Activated CD8-positive, alpha-beta T cell treated with anti-CD3 and anti-CD28 coated beads, Interleukin-2, amount 10 ng/mL, durations not matched to agents 7 days and 5 days (primary cell): ENCODE data around the gene YPEL1. TPM values are rescaled to one million over a fixed set of nuclear protein-coding genes. Genes with fewer than 3 reads are reported as not detected.
A peak's percentile ranks its signal among the peaks of the same experiment; 100 is the strongest.
"Not testable (repeated sequence)": the region's sequence is repeated elsewhere in the genome, so short reads cannot be mapped to it uniquely, and the experiment has no call there.

Source experiments
- ATAC-seq: fragments of 150-1000 bp; cut with Tn5 transposase; one replicate; pipeline ENCODE4 v1.10.0; 2021; ENCODE audit warnings: moderate library complexity
- CTCF ChIA-PET: fragments of 350-600 bp; sonication (Branson Sonifier 250); formaldehyde crosslinking; loops from one replicate; lab custom pipeline; 2021; ENCODE audit warnings: antibody characterized with exemption; lab: Charles Lee
- POLR2A ChIA-PET: fragments of 350-600 bp; sonication (Branson Sonifier 250); formaldehyde crosslinking; loops from one replicate; lab custom pipeline; 2021; ENCODE audit warnings: antibody characterized with exemption; lab: Charles Lee
- DNase-seq: peaks from one replicate; pipeline ENCODE4 v3.0.0-alpha.2; 2020
- H3K27ac Mint-ChIP-seq: one replicate; pipeline ENCODE4 v1.8.0; 2021; ENCODE audit warnings: mild to moderate bottlenecking, mixed read lengths
- H3K27me3 Mint-ChIP-seq: one replicate; pipeline ENCODE4 v1.8.0; 2021; ENCODE audit warnings: low read depth, mixed read lengths
- H3K36me3 Mint-ChIP-seq: one replicate; pipeline ENCODE4 v1.8.0; 2021; ENCODE audit warnings: low read depth, mixed read lengths
- H3K4me1 Mint-ChIP-seq: one replicate; pipeline ENCODE4 v1.8.0; 2021; ENCODE audit warnings: low read depth, mixed read lengths
- H3K4me3 Mint-ChIP-seq: one replicate; pipeline ENCODE4 v1.8.0; 2021; ENCODE audit warnings: mild to moderate bottlenecking, mixed read lengths
- H3K9me3 Mint-ChIP-seq: one replicate; pipeline ENCODE4 v1.8.0; 2022; ENCODE audit warnings: mixed read lengths; ENCODE audit not compliant: insufficient read depth
- total RNA-seq, 2 experiments: library from RNA; stranded (reverse); gene quantifications; one replicate each; pipeline ENCODE4 v1.2.3, GENCODE V29; 2021

Gene YPEL1
- total RNA-seq, 2 experiments from 2014 or later = 6.3 to 8.8 TPM

DNA sequence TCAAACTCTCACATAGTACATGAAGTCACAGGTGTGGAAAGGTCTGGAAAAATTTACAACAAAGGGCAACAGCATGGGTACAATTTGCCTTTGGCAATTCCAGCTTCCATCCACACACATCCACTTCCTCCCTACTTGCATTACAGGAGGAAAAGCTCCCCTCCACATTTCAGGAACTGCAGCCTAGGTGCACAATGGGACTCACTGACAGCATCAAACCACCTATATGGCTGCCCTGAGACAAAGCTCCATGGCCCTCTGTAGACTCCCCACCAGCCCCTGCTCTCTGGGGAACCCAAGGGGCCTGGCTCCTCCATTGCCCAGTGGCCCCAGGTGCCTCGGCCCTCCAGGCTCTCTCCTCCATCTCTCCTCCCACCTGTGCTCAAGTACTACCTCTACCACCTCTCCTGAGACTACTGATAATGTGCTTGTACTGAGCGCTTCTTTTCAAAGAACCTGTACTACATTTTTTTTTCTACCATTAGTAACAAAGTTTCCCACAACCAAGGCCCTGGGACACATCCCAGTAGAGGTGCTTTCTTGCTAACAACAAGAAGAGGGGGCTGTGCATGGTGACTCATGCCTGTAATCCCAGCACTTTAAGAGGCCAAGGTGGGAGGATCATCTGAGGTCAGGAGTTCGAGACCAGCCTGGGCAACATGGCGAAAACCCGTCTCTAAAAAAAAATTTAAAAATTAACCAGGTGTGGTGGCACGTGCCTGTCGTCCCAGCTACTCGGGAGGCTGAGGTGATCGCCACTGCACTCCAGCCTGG is 4.9 kb downstream of the YPEL1 start:
- Mint-ChIP-seq H3K9me3 (no peaks in the 10 kb centered on the region), H3K4me3 (no peak overlapping the region), H3K27ac (no peak overlapping the region), H3K27me3 (peaks cover 4% of the 10 kb centered on the region), H3K36me3 (no peaks in the 10 kb centered on the region), H3K4me1 (peaks cover 22% of the 10 kb centered on the region)
- ATAC-seq (no peak), DNase-seq (no peak)
- CTCF ChIA-PET = interaction anchor here (1.2 kb wide), 1 partner anchor 208 kb away, joined by 3 read pairs; no protein-coding TSS in a partner anchor
- POLR2A ChIA-PET = no interaction called here

DNA sequence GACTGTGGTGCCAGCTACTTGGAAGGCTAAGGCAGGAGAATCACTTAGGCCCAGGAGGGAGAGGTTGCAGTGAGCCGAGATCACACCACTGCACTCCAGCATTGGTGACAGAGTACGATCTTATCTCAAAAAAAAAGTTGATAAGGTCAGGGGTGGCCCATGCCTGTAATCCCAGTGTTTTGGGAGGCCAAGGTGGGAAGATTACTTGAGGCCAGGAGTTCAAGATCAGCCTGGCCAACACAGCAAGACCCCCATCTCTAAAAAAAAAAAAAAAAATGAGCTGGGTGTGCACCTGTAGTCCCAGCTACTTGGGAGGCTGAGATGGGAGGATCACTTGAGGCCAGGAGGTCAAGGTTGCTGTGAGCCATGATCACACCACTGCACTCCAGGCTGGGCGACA is 6.4 kb downstream of the YPEL1 start:
- ATAC-seq, H3K36me3 Mint-ChIP-seq, H3K4me3 Mint-ChIP-seq, H3K27me3 Mint-ChIP-seq, H3K27ac Mint-ChIP-seq, CTCF ChIA-PET, DNase-seq, H3K9me3 Mint-ChIP-seq, POLR2A ChIA-PET: not testable (repeated sequence)
- H3K4me1 Mint-ChIP-seq = peaks cover 12% of the 10 kb centered on the region

DNA sequence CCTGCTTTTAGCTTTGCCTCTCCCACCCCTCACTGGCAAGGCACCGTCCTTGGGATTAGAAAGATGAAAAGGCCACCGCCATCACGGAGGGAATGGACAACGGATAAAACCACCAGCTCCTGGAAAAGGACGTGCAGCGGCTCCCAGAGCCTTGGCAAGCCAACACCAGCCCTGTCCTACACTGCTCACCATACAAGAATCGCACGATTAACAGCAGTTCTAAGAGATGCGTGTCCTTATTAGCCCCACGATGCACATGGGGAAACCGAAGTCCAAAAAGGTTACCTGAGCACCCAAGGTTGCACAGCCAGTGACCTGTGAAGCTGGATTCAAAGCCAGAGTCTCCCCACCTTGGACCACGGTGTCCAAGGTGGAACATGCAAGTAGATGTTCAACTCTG is 7.3 kb downstream of the YPEL1 start:
- ChIA-PET CTCF (interaction anchor here (2.2 kb wide), 1 partner anchor 81 kb away, joined by 8 read pairs; no protein-coding TSS in a partner anchor), POLR2A (no interaction called here)
- no peak overlapping the region for H3K4me3 Mint-ChIP-seq
- H3K9me3 Mint-ChIP-seq = no peaks in the 10 kb centered on the region
- H3K27ac Mint-ChIP-seq = no peak overlapping the region
- H3K27me3 Mint-ChIP-seq = peaks cover under 1% of the 10 kb centered on the region
- no peaks in the 10 kb centered on the region for H3K36me3 Mint-ChIP-seq
- peaks cover 8% of the 10 kb centered on the region for H3K4me1 Mint-ChIP-seq
- no peak for DNase-seq
- no peak for ATAC-seq

DNA sequence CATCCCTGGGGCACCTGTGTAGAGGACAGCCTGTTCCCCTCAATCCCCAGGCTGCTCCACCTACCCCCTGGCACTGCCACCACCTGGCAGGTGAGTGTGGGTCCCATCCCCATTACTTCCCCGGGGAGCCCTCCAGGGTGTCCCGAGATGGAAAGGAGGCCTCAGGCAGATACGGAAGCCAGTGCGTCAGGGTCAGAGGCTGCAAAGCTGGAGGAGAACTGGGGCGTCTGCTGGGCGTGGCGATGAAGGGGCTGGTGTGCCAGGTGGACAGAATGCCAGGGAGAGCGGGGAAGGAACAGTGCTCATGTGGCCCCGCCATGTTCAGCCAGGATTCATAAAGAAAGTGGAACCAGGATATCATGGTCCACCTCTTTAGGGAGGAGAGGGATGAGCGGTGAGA is 7.8 kb downstream of the YPEL1 start:
- Mint-ChIP-seq H3K27me3 (no peaks in the 10 kb centered on the region), H3K4me1 (peaks cover 8% of the 10 kb centered on the region), H3K4me3 (no peak overlapping the region), H3K9me3 (no peaks in the 10 kb centered on the region), H3K27ac (no peak overlapping the region), H3K36me3 (no peaks in the 10 kb centered on the region)
- ATAC-seq = no peak
- CTCF ChIA-PET = interaction anchor here (2.2 kb wide), 1 partner anchor 81 kb away, joined by 8 read pairs; no protein-coding TSS in a partner anchor
- POLR2A ChIA-PET = no interaction called here
- DNase-seq = no peak

DNA sequence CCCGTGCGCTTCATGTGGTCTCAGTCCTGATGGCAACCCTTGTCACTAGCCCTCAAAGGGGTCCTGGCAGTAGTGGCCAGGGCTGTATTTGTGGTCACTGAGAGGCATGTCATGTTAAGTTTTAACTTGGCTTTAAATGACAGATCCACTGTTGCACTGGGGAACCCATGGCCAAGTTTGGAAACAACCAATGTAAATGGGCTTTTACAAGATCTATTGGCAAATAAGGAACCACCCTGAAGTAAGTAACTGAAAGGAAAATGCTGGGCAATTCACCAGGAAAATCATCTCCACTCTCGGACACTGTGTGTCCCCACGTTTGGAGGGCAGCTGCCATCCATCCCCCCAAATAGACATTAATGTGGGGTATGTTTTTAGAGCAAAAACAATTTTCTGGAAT is 8.4 kb downstream of the YPEL1 start:
- POLR2A ChIA-PET = interaction anchor here (0.5 kb wide), 1 partner anchor 31 kb away, joined by 3 read pairs; no protein-coding TSS in a partner anchor
- Mint-ChIP-seq H3K4me3 (no peak overlapping the region), H3K9me3 (no peaks in the 10 kb centered on the region), H3K4me1 (peaks cover 8% of the 10 kb centered on the region), H3K36me3 (no peaks in the 10 kb centered on the region), H3K27me3 (no peaks in the 10 kb centered on the region), H3K27ac (no peak overlapping the region)
- no peak for ATAC-seq
- CTCF ChIA-PET = interaction anchor here (0.9 to 2.2 kb wide), 8 partner anchors 8 to 148 kb away, joined by 3 to 8 read pairs (median 4); partner anchors contain the start of gene YPEL1
- no peak for DNase-seq

DNA sequence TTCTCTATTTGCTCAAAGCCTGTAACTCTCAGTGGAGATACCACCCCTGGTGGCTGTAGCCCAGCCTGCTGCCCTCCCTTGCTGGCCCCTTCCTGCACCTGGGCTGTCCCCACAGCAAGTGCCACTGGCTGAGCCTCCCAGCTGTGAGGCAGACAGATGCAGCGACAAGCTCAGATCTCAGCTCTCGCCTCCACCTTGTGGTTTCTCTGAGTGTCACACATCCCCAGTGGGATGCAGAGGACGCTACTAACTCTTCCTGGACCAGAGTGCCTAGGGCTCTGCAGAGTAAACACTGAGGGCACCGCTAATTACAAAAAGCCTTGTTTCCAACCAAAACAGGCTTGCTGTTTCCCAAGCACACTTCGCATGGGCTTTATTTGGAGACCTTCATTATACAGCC is 8.9 kb downstream of the YPEL1 start:
- no peaks in the 10 kb centered on the region for H3K9me3 Mint-ChIP-seq
- H3K36me3 Mint-ChIP-seq = no peaks in the 10 kb centered on the region
- DNase-seq = peak; percentile 69
- POLR2A ChIA-PET = interaction anchor here (0.5 kb wide), 1 partner anchor 32 kb away, joined by 3 read pairs; no protein-coding TSS in a partner anchor
- peak; percentile 95 for ATAC-seq
- H3K4me3 Mint-ChIP-seq = no peak overlapping the region
- no peak overlapping the region for H3K27ac Mint-ChIP-seq
- peaks cover 8% of the 10 kb centered on the region for H3K4me1 Mint-ChIP-seq
- CTCF ChIA-PET = interaction anchor here (0.6 to 2.2 kb wide), 9 partner anchors 9 to 216 kb away, joined by 3 to 8 read pairs (median 3); partner anchors contain the start of gene YPEL1
- no peaks in the 10 kb centered on the region for H3K27me3 Mint-ChIP-seq

DNA sequence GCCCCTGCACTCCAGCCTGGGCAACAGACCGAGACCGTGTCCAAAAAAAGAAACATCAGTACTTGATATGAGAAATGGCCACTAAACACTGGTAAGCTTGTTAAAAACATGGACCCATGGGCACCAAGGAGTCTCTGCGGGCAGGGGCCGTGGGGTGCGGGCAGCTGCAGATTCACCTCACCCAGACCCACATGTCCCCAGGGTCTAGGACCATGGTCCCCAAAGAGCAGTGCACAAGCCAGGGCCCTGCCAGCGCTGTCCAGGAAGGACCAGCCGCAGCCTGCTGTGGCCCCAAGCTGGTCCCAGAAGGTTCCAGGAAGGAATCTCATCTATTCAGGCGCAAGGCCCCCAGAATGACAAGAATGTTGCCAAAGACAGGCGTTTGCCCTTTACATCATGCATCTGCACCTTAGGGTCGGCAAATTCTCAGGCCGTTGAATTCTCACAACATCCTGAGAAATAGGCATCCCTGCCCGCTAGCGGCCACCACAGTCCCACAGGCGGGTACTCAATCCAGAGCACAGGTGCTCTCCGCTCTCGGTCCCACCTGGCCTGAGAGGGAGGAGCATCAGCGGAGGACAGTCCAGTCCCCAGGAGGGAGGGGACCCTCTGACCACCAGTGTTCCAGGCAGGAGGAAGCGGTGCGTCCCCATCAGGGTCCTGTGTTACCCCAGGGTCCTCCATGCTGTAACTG is 9.5 kb downstream of the YPEL1 start:
- CTCF ChIA-PET = interaction anchor here (0.6 to 2.2 kb wide), 11 partner anchors 8 to 216 kb away, joined by 3 to 8 read pairs (median 3); partner anchors contain the start of gene YPEL1

DNA sequence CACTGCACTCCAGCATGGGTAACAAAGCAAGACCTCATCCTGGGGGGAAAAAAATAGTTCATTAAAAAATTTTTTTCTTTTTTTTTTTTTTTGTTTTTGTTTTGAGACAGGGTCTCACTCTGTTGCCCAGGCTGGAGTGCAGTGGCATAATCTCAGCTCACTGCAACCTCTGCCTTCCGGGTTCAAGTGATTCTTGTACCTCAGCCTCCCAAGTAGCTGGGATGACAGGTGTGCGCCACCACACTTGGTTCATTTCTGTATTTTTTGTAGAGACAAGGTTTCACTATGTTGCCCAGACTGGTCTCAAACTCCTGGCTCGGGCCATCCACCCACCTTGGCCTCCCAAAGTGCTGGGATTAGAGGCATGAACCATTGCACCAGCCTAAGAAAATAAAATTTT is 11.1 kb downstream of the YPEL1 start:
- not testable (repeated sequence) for H3K4me1 Mint-ChIP-seq, H3K36me3 Mint-ChIP-seq

More for the DNA sequence above, 9.5 kb downstream of the YPEL1 start:
- Mint-ChIP-seq H3K27me3 (no peaks in the 10 kb centered on the region), H3K4me3 (no peak overlapping the region), H3K4me1 (peaks cover 8% of the 10 kb centered on the region), H3K27ac (no peak overlapping the region), H3K9me3 (no peaks in the 10 kb centered on the region), H3K36me3 (no peaks in the 10 kb centered on the region)
- no peak for DNase-seq
- ATAC-seq = no peak
- POLR2A ChIA-PET = no interaction called here

DNA sequence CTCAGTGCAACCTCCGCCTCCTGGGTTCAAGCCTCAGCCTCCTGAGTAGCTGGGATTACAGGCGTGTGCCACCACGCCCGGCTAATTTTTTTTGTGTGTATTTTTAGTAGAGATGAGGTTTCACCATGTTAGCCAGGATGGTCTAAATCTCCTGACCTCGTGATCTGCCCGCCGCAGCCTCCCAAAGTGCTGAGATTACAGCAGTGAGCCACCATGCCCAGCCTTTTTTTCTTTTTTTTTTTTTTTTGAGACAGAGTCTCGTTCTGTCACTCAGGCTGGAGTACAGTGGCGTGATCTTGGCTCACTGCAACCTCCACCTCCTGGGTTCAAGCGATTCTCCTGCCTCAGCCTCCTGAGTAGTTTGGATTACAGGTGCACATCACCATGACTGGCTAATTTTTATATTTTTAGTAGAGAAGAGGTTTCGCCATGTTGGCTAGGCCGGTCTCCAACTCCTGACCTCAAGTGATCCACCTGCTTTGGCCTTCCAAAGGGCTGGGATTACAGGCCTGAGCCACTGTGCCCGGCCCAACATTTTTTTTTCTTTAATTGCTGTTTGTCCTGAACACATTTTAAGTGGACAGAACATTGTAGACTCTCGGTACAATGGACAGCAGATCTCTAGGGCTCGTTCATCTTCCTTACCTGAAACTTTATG is 14.3 kb downstream of the YPEL1 start:
- H3K4me1 Mint-ChIP-seq, H3K36me3 Mint-ChIP-seq, H3K27ac Mint-ChIP-seq, ATAC-seq, H3K27me3 Mint-ChIP-seq, H3K9me3 Mint-ChIP-seq, DNase-seq, POLR2A ChIA-PET, H3K4me3 Mint-ChIP-seq: not testable (repeated sequence)
- CTCF ChIA-PET = interaction anchor here (1.5 to 2.1 kb wide), 2 partner anchors 14 to 231 kb away, joined by 3 to 6 read pairs; partner anchors contain the start of gene PPM1F

More for the DNA sequence above, 11.1 kb downstream of the YPEL1 start:
- H3K9me3 Mint-ChIP-seq, DNase-seq, ATAC-seq, H3K27me3 Mint-ChIP-seq, H3K27ac Mint-ChIP-seq, POLR2A ChIA-PET, H3K4me3 Mint-ChIP-seq, CTCF ChIA-PET: not testable (repeated sequence)

DNA sequence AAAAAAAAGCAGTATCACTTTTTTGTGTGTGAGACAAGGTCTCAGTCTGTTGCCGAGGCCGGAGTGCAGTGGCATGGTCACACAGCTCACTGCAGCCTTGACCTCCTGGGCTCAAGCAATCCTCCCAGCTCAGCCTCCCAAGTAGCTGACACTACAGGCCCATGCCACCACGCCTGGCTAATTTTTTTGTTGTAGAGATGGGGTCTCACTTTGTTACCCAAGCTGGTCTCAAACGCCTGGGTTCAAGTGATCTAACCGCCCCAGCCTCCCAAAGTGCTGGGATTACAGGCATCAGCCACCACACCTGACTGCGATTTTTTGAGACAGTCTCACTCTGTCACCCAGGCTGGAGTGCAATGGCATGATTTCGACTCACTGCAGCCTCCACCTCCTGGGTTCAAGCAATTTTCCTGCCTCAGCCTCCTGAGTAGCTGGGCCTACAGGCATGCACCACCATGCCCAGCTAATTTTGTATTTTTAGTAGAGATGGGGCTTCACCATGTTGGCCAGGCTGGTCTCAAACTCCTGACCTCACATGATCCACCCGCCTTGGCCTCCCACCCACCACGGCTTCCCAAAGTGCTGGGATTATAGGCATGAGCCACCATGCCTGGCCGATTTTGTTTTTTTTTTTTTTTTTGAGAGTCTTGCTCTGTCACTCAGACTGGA is 15.3 kb downstream of the YPEL1 start:
- H3K4me3 Mint-ChIP-seq, H3K4me1 Mint-ChIP-seq, ATAC-seq, H3K36me3 Mint-ChIP-seq, DNase-seq, H3K27me3 Mint-ChIP-seq, POLR2A ChIA-PET, H3K27ac Mint-ChIP-seq, H3K9me3 Mint-ChIP-seq: not testable (repeated sequence)
- CTCF ChIA-PET = interaction anchor here (1.5 to 2.1 kb wide), 2 partner anchors 15 to 232 kb away, joined by 3 to 6 read pairs; partner anchors contain the start of gene PPM1F

DNA sequence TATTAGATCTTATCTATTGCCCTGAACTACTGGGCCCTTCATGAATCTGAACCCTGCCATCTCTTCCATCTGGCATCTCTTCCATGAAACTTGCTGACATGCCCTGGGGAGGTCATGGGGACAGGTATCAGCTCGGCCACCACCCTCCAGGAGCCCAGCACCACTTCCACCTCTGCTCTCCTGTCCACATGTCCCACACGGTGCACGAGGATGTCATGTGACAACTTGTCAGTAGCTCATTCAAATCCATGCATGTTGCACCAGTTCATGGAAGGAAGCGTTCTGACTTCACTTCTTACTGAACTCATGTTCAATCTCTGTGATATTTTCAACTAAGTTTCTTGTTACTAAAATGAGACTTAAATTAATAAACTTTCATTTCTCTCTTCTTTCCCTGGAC is 16.6 kb downstream of the YPEL1 start:
- CTCF ChIA-PET = interaction anchor here (1.3 to 2.1 kb wide), 2 partner anchors 233 to 253 kb away, joined by 3 to 6 read pairs; partner anchors contain the start of gene PPM1F
- H3K9me3 Mint-ChIP-seq = no peaks in the 10 kb centered on the region

More for the DNA sequence above, 16.6 kb downstream of the YPEL1 start:
- POLR2A ChIA-PET = no interaction called here
- H3K36me3 Mint-ChIP-seq = no peaks in the 10 kb centered on the region
- ATAC-seq = no peak
- H3K27ac Mint-ChIP-seq = no peak overlapping the region
- no peaks in the 10 kb centered on the region for H3K27me3 Mint-ChIP-seq
- no peak for DNase-seq
- no peaks in the 10 kb centered on the region for H3K4me1 Mint-ChIP-seq
- no peak overlapping the region for H3K4me3 Mint-ChIP-seq
